Measurements from ENCODE around the gene MRPL23. TPM values are rescaled to one million over a fixed set of nuclear protein-coding genes. Genes with fewer than 3 reads are reported as not detected.

MRPL23 gene
- total RNA-seq, 1 donor from 2014 or later: 3.6 TPM

DNA sequence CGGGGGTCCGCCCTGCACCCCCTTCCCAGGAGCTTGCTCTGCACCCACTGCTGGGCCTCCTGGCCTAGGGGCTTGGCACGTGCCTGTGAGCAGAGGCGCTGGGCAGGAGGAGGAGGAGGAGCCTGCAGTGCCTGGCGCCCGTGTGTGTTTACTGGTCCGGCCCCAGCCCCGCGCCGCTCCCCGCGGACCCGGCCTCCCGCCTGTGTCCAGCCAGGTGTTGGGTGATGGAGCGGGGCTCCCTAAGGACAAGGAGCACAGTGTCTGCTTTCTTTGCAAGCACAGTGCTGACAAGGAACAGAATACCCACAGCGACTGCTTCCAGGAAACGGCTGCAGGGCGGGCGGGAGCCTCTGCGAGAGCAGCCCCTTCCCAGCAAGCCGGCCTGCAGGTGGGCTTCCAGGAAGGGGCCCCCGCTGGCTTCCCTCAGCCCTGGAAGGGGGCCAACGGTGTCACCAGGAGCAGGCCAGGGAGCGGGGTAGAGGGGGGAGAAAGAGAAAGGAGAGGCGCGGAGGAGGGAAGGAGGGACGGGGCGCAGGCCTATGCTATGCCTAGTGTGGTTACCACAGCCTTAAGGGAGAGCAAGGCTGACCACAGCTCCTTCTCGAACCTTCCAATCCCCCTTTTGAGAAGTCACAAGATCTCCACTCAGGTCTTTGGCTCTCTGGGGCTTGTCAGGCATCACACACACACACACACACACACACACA, 43.9 kb downstream of the MRPL23 start:
- DNase-seq (ENCODE audit: low read depth): no peak

DNA sequence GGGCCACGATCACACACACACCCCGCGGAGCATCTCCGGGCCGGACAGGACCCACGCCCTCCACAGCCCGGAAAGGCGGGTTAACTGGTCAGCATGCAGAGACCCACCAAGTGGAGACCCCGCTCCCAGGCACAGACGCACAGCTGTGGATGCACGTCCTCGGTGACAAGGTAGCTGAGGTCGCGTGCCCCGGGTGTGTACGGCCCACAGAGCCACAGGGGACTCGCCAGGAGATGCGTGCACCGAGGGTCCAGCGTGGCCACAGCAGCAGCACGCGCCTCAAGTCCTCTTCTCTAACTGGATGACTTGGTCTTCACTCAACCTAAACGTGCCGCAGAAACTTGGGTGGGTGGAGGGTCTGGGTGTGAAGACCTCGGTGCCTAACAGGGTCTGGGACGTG, 45.0 kb downstream of the MRPL23 start:
- no peak for DNase-seq (ENCODE audit: low read depth)

DNA sequence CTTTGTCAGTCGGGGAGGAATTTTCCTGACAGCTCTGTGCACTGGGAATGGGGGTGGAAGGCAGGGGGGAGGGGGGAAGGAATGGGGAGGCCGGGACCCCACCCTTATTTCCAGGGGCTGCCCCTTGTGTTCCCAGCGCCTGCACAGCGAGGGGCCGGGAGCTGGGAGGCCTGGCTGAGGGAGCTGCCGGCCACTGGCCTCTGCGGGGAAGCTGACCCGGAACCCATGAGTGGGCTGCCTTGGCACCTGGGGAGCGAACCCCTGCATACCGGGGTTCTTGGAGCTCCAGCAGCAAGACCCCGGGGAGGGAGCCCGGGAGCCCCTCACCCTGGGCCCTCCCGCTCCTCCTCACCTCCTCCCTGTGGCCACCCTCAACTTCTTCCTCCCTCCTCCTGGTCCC, 47.0 kb downstream of the MRPL23 start:
- no peak for DNase-seq (ENCODE audit: low read depth)

DNA sequence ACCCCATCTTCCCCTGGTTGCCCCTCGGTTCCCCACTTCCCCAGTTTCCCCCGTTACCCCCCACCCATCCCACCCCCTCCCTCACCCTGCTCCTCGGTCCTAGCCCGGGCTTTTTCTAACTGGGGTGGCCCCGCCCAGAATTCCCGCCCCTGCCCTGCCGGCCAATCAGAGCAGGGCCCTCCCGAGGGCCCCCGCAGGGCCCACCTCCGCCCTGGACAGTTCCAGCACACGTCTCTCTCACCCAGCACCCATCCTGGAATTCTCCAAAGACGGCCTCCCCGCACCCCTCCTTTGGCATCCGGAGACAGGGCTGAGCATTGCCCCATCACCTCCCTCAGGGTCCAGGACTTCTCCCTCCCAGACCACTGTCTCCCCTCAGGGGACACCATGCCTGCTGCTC, 50.6 kb downstream of the MRPL23 start, which contains the start of gene H19:
TSS of gene H19 (minus strand) at position 88 of the 400 bp plus-strand sequence.
- no peak for DNase-seq (ENCODE audit: low read depth)

DNA sequence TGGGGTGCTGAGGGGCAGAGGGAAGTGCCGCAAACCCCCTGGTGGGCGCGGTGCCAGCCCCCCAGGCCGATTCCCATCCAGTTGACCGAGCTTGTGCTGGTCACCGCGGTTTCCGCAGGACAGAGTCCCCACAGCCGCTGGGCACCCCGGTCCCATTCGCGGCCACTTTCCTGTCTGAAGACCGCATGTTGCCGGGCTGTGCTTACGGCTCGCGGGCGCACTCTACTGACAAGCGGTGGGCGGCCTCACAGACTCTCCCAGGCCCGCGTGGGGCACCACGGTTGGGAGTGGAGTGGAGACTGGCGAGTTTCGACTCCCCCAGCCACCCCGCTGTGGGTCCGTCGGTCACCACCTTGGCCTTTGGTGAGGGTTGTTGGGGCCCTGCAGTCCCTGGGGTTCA, 51.2 kb downstream of the MRPL23 start:
- no peak for DNase-seq (ENCODE audit: low read depth)

DNA sequence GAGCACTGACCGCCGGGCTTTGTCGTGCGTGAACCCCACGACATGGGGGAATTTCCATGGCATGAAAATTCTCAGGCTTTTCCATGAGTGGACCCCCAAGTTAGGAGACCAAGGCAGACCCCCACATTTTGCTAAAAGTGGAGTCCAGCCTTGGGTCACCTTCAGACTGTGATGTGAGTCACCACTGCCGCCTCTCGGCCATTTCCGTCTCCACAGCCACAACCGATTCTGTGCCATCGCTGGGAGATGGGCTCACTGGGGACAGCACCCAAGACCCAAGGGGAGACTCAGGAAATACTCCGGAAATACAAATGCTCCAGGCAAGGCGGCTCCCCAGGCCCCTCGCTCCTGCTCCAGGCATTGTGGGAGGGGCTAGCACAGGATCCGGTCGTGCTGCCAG, 51.7 kb downstream of the MRPL23 start:
- DNase-seq (ENCODE audit: low read depth): no peak

DNA sequence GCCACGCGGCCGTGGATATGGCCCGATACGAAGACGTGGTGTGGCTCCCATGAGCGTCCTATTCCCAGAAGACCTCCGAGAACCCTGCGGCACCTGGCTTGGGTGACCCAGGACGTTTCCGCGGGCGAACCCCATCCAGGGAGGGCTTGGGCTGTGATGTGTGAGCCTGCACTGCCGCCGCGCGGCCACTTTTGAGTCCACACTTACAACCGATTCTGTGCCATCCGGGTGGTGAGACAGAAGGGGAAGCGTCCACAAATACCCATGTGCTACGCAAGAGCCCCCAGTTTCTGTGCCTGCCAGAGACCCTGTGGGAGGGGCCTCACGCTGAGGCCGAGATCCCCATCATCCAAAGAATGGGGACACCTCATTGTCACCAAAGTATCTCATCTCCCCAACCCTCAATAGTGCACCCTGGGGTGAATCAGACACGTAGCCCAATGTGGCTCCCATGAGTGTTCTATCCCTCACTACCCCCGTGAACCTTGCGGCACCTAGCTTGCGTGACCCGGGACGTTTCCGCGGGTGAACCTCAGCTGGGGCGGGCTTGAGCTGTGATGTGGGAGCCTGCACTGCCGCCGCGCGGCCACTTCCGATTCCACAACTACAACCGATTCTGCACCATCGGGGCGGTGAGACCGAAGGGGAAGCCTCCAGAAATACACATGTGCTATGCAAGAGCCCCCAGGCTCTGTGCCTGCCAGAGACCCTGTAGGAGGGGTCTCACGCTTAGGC, 55.1 kb downstream of the MRPL23 start:
- no peak for DNase-seq (ENCODE audit: low read depth)

DNA sequence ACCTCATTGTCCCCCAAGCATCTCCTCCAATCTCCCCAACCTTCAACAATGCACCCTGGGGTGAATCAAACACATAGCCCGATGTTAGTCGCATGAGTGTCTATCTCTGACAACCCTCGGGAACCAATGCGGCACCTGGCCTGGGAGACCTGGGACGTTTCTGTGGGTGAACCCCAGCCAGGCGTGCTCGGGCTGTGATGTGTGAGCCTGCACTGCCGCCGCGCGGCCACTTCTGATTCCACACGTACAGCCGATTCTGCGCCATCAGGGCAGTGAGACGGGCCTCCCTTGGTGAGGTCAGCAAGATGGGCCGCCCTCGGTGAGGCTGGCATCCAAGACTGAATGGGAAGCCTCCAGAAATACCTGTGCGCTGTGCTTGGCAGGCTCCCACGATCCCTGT, 55.7 kb downstream of the MRPL23 start:
- DNase-seq (ENCODE audit: low read depth): no peak

DNA sequence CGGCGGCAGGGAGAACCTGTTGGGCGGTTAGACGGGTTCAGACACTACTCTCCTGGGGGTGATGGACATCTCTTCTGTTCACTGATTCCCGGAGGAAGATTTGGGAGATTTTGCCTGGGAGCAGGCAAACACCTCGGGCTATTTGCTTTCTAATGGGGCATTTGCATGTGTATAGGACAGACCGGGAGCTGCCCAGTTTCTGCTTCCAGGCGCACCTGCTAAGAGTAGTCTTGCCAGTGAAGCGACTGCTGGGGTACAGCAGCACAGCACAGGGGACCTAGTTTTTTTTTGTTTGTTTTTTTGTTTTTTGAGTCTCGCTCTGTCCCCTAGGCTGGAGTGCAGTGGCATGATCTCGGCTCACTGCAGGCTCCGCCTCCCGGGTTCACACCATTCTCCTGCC, 57.3 kb downstream of the MRPL23 start:
- no peak for DNase-seq (ENCODE audit: low read depth)

Other genes starting within 250 kb of the MRPL23 start
- 0.80 TPM in 1 of 2 replicates, not detected in the other for gene IFITM10, start 196.7 kb upstream of the MRPL23 start, total RNA-seq
- gene CTSD, start 183.4 kb upstream of the MRPL23 start, total RNA-seq: 226 and 1,216 TPM in 2 replicates
- 0.05 TPM in 1 of 2 replicates, not detected in the other for gene SYT8, start 112.3 kb upstream of the MRPL23 start, total RNA-seq
- gene TNNI2, start 108.4 kb upstream of the MRPL23 start, total RNA-seq: not detected in 2 replicates
- gene LSP1, start 94.2 kb upstream of the MRPL23 start, total RNA-seq: not detected in 2 replicates
- gene PRR33, start 55.4 kb upstream of the MRPL23 start, total RNA-seq: not detected in 2 replicates
- gene TNNT3, start 27.6 kb upstream of the MRPL23 start, total RNA-seq: not detected in 2 replicates
- 0.55 TPM in 1 of 2 replicates, not detected in the other for gene H19, start 50.5 kb downstream of the MRPL23 start, total RNA-seq
- gene IGF2, start 192.1 kb downstream of the MRPL23 start, total RNA-seq: 0.75 TPM in 1 of 2 replicates, not detected in the other
- not detected in 2 replicates for gene INS, start 213.9 kb downstream of the MRPL23 start, total RNA-seq
- 0.30 TPM in 1 of 2 replicates, not detected in the other for gene TH, start 224.5 kb downstream of the MRPL23 start, total RNA-seq